Neural cell (in vitro differentiated cells): ENCODE results near the gene S100A8. TPM values are rescaled to one million over a fixed set of nuclear protein-coding genes. Genes with fewer than 3 reads are reported as not detected.
A peak's percentile ranks its signal among the peaks of the same experiment; 100 is the strongest.

Experiments used
- H2AFZ ChIP-seq: fragments of 200-600, 300-800 bp; sonication (generic), shearing (Covaris generic); 2 replicates; pipeline ENCODE4 v1.6.0; 2014; ENCODE audit warnings: low read depth, mild to moderate bottlenecking, antibody characterized with exemption, low read length, moderate library complexity
- H3F3A ChIP-seq: fragments of 200-600 bp; shearing (Covaris generic); 2 replicates; pipeline ENCODE4 v1.6.1; 2016; ENCODE audit warnings: mild to moderate bottlenecking, moderate library complexity, mixed read lengths, antibody characterized with exemption, low read length; ENCODE audit not compliant: insufficient read depth, poor library complexity, severe bottlenecking
- H3K27ac ChIP-seq: fragments of 200-600, 300-800 bp; sonication (generic), shearing (Covaris generic); 2 replicates; pipeline ENCODE4 v1.5.1; 2014; ENCODE audit warnings: mild to moderate bottlenecking, low read length, moderate library complexity
- H3K27me3 ChIP-seq: fragments of 300-800, 200-600 bp; sonication (generic), shearing (Covaris generic); 2 replicates; pipeline ENCODE4 v1.6.0; 2014; ENCODE audit warnings: mild to moderate bottlenecking, low read depth, low read length, moderate library complexity; ENCODE audit not compliant: insufficient read depth
- H3K36me3 ChIP-seq: fragments of 300-800, 200-600 bp; sonication (generic), shearing (Covaris generic); 2 replicates; pipeline ENCODE4 v1.5.1; 2014; ENCODE audit warnings: mild to moderate bottlenecking, antibody characterized with exemption, low read length, moderate library complexity; ENCODE audit not compliant: insufficient read depth
- H3K4me2 ChIP-seq: fragments of 300-800, 200-600 bp; sonication (generic), shearing (Covaris generic); 2 replicates; pipeline ENCODE4 v1.6.0; 2014; ENCODE audit warnings: mild to moderate bottlenecking, low read length
- H3K4me3 ChIP-seq: fragments of 300-800, 200-600 bp; sonication (generic), shearing (Covaris generic); 2 replicates; pipeline ENCODE4 v1.5.1; 2014; ENCODE audit warnings: mild to moderate bottlenecking, low read length, moderate library complexity
- H3K79me2 ChIP-seq: fragments of 200-600 bp; shearing (Covaris generic); replicated peaks from 2 replicates; pipeline ENCODE4 v1.6.0; 2014; ENCODE audit warnings: mild to moderate bottlenecking, low read length, moderate library complexity; ENCODE audit not compliant: insufficient read depth
- H3K9ac ChIP-seq: fragments of 300-800, 200-600 bp; sonication (generic), shearing (Covaris generic); 2 replicates; pipeline ENCODE4 v1.6.1; 2016; ENCODE audit warnings: mild to moderate bottlenecking, low read length, mixed read lengths
- H3K9me2 ChIP-seq: fragments of 200-600 bp; shearing (Covaris generic); 2 replicates; pipeline ENCODE4 v1.6.1; 2016; ENCODE audit warnings: mild to moderate bottlenecking, low read length, mixed read lengths; ENCODE audit not compliant: insufficient read depth
- H3K9me3 ChIP-seq: fragments of 200-600, 300-800 bp; sonication (generic), shearing (Covaris generic); 2 replicates; pipeline ENCODE4 v1.6.1; 2016; ENCODE audit warnings: mild to moderate bottlenecking, mixed run types, low read length, moderate library complexity, mixed read lengths
- H4K20me1 ChIP-seq: fragments of 200-600 bp; shearing (Covaris generic); 2 replicates; pipeline ENCODE4 v1.6.1; 2016; ENCODE audit warnings: mild to moderate bottlenecking, mixed run types; ENCODE audit not compliant: insufficient read depth
- EP300 ChIP-seq: fragments of 450-650 bp; conservative IDR thresholded peaks from 2 replicates; pipeline ENCODE4 v1.6.1; 2014; ENCODE audit warnings: antibody characterized with exemption, mild to moderate bottlenecking, moderate library complexity; ENCODE audit not compliant: poor library complexity, severe bottlenecking
- EZH2 ChIP-seq: fragments of 200-600, 300-800 bp; shearing (Covaris generic), sonication (generic); IDR thresholded peaks from 2 replicates; pipeline ENCODE4 v1.6.1; 2014; ENCODE audit warnings: antibody characterized with exemption, low read length, borderline replicate concordance, mild to moderate bottlenecking; ENCODE audit not compliant: insufficient read depth, poor library complexity, severe bottlenecking
- MXI1 ChIP-seq: fragments of 450-650 bp; conservative IDR thresholded peaks from 2 replicates; pipeline ENCODE4 v1.6.1; 2014; ENCODE audit warnings: antibody characterized with exemption, mild to moderate bottlenecking; ENCODE audit not compliant: poor library complexity, severe bottlenecking
- POLR2AphosphoS5 ChIP-seq: IDR thresholded peaks from 2 replicates; pipeline ENCODE4 v1.6.1; 2012
- RAD21 ChIP-seq: fragments of 450-650 bp; conservative IDR thresholded peaks from 2 replicates; pipeline ENCODE4 v1.6.1; 2014; ENCODE audit warnings: antibody characterized with exemption, mild to moderate bottlenecking, moderate library complexity
- SMC3 ChIP-seq: fragments of 450-650 bp; conservative IDR thresholded peaks from 2 replicates; pipeline ENCODE4 v1.6.1; 2014; ENCODE audit warnings: antibody characterized with exemption, mild to moderate bottlenecking, moderate library complexity; ENCODE audit not compliant: poor library complexity
- TAF1 ChIP-seq: IDR thresholded peaks from 2 replicates; pipeline ENCODE4 v1.6.1; 2012; ENCODE audit warnings: low read depth
- polyA plus RNA-seq: library from polyadenylated mRNA; depleted of rRNA; stranded (reverse); fragments of >200 nt; gene quantifications from 2 replicates; pipeline ENCODE4 v1.2.3, GENCODE V29; 2014
- TF ChIP-seq, protein P1 (sequence below): IDR thresholded peaks from 2 replicates; pipeline ENCODE4 v1.6.1; 2012; ENCODE audit warnings: borderline replicate concordance
- TF ChIP-seq, protein P2 (sequence below): fragments of 450-650 bp; IDR thresholded peaks from 2 replicates; pipeline ENCODE4 v1.5.1; 2014; ENCODE audit warnings: antibody characterized with exemption, mild to moderate bottlenecking, moderate library complexity; ENCODE audit not compliant: poor library complexity, severe bottlenecking

The S100A8 gene
- polyA plus RNA-seq, 1 donor from 2014 or later, result not detected

DNA sequence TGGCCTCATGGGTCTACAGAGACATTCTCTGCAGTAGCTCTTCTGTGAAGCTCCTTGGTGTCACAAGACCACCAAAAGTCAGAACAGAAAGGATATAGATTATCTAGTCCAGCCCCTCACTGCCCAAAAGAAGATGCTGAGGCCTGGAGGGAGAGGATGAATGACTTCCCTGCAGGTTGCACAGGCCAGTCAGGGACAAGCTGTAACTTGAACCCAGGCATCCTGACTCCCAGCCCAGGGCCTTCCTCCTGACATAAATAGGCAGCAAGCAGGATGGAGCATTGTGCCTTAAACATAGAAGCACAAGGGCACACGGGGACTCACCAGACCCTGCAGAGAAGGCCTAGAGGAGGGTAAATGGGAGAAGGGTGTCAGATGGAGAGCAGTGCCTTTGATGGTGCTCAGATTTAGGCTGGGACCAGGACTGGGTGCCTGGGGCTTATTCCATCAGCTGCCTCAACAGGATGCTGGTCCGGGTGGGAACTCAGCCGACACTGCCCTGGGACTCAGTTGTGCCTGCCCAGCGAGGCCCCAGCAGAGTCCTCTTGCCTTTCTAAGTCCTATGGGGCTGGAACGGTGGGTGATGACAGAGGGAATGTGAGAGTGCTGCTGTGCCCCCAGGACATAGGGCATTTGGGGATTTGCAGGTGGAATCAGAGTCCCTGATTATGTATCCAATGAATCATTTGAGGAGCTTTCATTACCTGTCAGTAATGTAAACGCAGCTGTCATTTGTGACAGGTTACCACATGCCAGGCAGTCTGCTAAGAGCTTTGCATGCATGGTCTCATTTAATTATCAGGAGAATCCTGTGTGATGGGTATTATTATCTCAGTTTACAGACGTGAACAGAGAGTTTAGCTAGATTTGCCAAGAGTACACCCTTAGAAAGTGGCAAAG is 38.6 kb upstream of the S100A8 start:
- Histone ChIP-seq H3K9me2 (no peaks in the 10 kb centered on the region), H3K36me3 (no peaks in the 10 kb centered on the region), H2AFZ (no peak overlapping the region), H3K27ac (no peak overlapping the region), H3K27me3 (peaks cover 6% of the 10 kb centered on the region), H3K9me3 (no peaks in the 10 kb centered on the region), H3K79me2 (no peaks in the 10 kb centered on the region), H3K4me3 (peak overlapping the region; percentile 13), H4K20me1 (no peaks in the 10 kb centered on the region), H3K9ac (no peak overlapping the region), H3F3A (no peaks in the 10 kb centered on the region), H3K4me2 (no peak overlapping the region)
- TF ChIP-seq RAD21, result no peak
- TF ChIP-seq, protein P1, sequence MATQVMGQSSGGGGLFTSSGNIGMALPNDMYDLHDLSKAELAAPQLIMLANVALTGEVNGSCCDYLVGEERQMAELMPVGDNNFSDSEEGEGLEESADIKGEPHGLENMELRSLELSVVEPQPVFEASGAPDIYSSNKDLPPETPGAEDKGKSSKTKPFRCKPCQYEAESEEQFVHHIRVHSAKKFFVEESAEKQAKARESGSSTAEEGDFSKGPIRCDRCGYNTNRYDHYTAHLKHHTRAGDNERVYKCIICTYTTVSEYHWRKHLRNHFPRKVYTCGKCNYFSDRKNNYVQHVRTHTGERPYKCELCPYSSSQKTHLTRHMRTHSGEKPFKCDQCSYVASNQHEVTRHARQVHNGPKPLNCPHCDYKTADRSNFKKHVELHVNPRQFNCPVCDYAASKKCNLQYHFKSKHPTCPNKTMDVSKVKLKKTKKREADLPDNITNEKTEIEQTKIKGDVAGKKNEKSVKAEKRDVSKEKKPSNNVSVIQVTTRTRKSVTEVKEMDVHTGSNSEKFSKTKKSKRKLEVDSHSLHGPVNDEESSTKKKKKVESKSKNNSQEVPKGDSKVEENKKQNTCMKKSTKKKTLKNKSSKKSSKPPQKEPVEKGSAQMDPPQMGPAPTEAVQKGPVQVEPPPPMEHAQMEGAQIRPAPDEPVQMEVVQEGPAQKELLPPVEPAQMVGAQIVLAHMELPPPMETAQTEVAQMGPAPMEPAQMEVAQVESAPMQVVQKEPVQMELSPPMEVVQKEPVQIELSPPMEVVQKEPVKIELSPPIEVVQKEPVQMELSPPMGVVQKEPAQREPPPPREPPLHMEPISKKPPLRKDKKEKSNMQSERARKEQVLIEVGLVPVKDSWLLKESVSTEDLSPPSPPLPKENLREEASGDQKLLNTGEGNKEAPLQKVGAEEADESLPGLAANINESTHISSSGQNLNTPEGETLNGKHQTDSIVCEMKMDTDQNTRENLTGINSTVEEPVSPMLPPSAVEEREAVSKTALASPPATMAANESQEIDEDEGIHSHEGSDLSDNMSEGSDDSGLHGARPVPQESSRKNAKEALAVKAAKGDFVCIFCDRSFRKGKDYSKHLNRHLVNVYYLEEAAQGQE, result no peak
- TF ChIP-seq MXI1, result no peak
- no peak for TF ChIP-seq EZH2
- peak; percentile 41 for TF ChIP-seq POLR2AphosphoS5
- TF ChIP-seq EP300, result peak; percentile 92
- no peak for TF ChIP-seq TAF1

DNA sequence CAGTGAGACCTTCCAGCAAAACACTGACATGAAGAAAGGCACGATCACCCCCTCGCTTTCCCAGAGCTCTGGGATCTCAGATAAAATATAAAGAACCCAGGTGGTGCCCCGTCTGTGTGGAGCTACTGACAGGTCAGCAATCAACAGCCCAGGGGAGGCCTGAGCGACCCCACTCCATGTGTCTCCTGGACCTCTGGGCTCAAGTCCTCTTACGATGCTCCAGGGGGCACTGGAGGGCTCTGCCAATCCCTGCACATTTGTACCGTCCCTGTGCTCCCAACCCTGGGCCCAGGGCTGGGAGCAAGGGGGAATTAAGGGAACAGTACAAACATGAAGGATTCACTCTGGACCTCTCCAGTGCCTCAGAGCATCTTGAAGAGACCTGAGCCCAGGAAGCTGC is 37.9 kb upstream of the S100A8 start:
- Histone ChIP-seq H3K27ac (no peak overlapping the region), H3K4me2 (no peak overlapping the region), H3K36me3 (no peaks in the 10 kb centered on the region), H3K4me3 (no peak overlapping the region), H3K9me2 (no peaks in the 10 kb centered on the region), H3K9me3 (no peaks in the 10 kb centered on the region), H3K79me2 (no peaks in the 10 kb centered on the region), H4K20me1 (no peaks in the 10 kb centered on the region), H2AFZ (no peak overlapping the region), H3K9ac (no peak overlapping the region), H3F3A (no peaks in the 10 kb centered on the region), H3K27me3 (peaks cover 6% of the 10 kb centered on the region)
- no peak for TF ChIP-seq TAF1
- TF ChIP-seq EZH2, result no peak
- no peak for TF ChIP-seq POLR2AphosphoS5
- TF ChIP-seq, protein P1, result no peak
- TF ChIP-seq EP300, result no peak
- TF ChIP-seq SMC3, result no peak
- no peak for TF ChIP-seq RAD21
- TF ChIP-seq MXI1, result no peak
- TF ChIP-seq, protein P2, sequence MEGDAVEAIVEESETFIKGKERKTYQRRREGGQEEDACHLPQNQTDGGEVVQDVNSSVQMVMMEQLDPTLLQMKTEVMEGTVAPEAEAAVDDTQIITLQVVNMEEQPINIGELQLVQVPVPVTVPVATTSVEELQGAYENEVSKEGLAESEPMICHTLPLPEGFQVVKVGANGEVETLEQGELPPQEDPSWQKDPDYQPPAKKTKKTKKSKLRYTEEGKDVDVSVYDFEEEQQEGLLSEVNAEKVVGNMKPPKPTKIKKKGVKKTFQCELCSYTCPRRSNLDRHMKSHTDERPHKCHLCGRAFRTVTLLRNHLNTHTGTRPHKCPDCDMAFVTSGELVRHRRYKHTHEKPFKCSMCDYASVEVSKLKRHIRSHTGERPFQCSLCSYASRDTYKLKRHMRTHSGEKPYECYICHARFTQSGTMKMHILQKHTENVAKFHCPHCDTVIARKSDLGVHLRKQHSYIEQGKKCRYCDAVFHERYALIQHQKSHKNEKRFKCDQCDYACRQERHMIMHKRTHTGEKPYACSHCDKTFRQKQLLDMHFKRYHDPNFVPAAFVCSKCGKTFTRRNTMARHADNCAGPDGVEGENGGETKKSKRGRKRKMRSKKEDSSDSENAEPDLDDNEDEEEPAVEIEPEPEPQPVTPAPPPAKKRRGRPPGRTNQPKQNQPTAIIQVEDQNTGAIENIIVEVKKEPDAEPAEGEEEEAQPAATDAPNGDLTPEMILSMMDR, result no peak
